Hematopoietic multipotent progenitor cell treated with erythropoietin and hydrocortisone succinate and interleukin-3 and kit ligand, for 6 days (in vitro differentiated cells): ENCODE results near the gene DERA.
A peak's percentile ranks its signal among the peaks of the same experiment; 100 is the strongest.
"Not testable (repeated sequence)": the region's sequence is repeated elsewhere in the genome, so short reads cannot be mapped to it uniquely, and the experiment has no call there.

Experiments used
- DNase-seq: peaks from one replicate; pipeline ENCODE4 v3.0.0-alpha.2; 2015

DERA gene

DNA sequence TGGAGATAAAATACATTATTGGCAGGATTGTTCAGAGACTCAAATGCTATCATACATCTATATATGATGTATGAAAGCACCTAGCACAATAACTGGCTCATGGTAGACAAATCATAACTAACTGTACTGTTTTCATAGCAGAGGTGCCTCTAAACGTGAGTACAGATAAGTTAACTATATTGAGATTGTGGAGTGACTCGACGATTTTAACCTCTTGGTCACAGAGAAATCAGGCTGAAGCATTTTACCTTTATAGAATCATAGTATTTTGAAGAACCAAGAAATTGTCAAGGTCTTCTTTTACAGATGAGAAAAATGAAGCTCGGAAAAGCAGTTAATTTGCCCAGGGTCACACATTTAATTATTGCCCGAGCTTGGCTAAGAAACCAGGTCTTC lies 666 bp upstream of the DERA start:
- DNase-seq, result peak; percentile 42

DNA sequence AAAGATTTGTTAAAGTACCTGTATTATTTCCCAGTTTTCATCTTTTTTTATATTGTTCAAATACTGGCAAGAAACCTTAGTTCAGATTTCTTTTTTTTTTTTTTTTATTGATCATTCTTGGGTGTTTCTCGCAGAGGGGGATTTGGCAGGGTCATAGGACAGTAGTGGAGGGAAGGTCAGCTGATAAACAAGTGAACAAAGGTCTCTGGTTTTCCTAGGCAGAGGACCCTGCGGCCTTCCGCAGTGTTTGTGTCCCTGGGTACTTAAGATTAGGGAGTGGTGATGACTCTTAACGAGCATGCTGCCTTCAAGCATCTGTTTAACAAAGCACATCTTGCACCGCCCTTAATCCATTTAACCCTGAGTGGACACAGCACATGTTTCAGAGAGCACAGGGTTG lies 799 bp downstream of the DERA start:
- not testable (repeated sequence) for DNase-seq

DNA sequence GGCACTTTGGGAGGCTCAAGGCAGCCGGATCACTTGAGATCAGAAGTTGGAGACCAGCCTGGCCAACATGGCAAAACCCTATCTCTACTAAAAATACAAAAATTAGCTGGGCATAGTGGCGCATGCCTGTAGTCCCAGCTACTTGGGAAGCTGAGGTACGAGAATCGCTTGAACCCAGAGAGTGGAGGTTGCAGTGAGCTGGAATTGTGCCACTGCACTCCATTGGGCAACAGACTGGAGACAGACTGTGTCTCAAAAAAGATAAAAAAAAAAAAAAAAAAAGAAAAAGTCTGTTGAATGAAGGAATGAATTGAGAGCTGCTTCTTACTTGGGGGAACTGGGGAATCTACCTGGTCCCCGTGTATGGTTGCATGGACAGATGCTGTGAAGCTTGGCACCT lies 3.0 kb downstream of the DERA start:
- DNase-seq, result not testable (repeated sequence)

DNA sequence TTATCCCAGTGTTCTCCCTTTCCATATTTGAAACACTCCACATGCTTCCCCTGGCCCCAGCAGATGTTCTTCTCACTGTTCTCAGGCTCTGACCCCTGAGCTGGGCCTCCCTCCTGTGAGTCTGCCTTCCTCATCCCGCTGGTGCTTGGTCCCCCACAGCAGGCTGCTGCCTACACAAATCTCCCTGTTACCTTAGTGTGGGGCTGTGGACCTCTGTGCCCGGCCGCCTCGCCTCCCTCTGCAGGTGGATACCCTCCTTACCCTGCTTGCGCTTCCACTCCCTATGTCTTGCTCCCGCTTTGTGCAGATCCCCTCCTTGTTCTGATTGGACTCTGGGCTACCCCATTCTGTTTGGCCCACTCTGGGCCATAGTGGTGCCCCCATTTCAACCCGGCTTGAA lies 6.9 kb downstream of the DERA start:
- no peak for DNase-seq

DNA sequence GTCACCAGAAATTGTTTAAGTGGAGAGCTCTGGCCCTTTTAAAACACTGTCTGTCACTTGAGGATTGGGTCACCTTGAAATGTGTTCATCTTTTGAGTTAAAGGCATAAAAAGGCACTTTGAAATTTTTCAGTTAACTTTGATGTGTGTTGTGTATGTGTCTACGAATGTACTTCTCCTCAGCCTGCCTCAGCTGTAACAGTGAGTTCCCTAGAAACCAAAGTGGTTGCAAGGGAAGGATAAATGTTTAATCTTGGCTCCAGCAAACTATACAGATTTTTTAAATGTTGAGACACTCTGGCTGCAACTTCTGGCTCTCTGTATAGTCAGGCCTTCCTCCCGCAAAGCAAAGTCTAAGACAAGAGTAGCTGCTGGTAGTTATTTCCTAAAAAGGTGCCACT lies 8.3 kb downstream of the DERA start:
- DNase-seq, result no peak

DNA sequence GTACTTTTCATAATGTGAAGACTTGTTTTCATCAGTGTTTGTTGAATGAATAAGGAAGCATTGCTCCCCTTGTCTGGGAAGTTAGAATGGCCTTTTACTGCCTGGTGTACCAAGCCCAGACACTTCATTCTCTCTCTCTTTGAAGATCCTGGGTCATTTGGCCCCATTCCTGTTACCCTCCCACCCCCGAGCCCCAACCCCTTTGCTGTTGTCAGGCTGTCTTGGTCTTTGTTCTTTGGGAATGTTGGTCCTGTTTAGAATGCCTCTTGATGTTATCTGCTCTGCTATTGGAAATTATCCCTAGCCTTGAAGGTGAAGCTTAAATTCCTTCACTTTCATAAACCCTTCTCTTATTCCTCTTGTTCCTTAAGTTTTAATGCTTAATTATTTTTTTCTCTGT lies 13.8 kb downstream of the DERA start:
- DNase-seq, result no peak

DNA sequence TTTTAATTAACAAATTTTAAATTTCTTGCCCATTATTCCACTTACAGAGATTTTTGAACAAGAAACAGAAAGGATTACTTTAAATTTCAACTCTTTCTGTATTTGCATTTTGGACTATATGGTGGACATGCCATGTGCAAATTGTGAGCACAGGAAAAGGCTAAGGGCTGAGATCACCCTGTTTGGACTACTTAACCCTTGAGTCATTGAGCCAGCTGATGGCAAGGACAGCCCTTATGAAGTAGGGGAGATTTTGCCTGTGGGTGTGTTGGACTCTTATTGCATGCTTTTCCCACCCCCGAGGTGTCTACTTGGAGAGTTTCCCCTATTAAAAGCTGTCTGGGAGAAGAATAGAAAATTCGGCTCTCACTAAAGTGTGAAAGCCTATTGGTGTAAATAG lies 17.2 kb downstream of the DERA start:
- no peak for DNase-seq

DNA sequence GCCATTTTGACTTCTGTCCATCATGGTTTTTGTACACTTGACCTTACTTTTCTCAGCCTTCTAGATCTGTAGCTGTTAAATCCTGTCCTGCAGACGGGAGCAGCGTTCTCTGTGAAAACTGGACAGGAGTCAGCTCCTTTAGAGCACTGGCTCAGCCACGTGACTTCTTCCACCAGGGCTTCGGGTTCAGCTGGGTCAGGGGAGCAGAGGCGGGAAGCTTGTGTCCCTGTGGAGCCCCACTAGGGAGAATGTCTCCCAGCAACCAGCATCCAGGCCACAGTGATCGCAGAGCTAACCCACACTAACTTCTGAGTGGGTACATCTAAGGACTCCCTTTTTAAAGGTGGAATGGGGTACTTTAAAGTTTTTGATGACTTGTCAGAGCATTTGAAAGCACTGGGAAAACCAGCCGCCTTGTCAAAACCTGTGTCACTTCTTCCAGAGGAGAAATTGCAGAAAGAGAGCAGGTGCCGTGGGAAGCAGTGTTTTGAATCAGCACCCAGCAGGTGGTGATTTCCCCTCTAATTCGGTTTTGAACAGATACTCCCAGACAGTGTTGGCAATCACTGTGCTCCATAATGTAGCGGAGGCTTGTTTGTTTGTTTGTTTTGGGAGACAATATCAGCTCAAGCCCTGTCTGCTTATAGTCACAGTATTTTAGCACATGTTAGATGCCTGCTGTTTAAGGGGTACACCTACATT lies 17.9 kb downstream of the DERA start:
- no peak for DNase-seq

DNA sequence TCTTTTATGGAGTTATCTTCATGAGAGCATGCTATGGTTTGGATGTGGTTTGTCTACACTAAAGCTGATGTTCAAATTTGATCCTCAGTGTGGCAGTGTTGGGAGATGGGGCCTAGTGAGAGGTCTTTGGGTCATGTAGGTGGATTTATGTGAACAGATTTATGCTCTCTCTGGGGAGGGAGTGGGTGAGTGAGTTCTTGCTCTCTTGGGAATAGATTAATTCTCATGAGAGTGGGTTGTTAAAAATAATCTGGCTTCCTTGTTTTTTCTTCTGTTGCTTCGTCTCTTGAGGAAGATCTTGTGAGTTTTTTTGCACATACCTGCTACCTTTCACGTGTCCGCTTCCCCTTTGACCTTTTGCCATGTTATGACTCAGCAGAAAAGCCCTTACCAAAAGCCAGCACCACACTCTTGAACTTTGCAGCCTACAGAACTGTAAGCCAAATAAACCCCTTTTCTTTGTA lies 20.5 kb downstream of the DERA start:
- DNase-seq, result peak; percentile 28

DNA sequence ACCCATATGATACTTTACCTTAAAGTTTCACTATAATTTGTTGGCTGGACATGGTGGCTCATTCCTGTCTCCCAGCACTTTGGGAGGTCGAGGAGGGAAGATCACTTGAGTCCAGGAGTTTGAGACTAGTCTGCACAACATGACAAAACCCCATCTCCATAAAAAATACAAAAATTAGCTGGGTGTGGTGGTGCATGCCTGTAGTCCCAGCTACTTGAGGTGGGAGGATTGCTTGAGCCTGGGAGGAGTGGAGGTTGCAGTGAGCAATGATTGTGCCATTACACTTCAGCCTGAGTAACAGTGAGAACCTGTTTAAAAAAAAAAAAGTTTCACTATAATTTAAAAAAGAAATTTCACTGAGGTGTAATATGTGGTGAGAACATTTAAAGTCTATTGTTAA lies 21.2 kb downstream of the DERA start:
- DNase-seq, result no peak

DNA sequence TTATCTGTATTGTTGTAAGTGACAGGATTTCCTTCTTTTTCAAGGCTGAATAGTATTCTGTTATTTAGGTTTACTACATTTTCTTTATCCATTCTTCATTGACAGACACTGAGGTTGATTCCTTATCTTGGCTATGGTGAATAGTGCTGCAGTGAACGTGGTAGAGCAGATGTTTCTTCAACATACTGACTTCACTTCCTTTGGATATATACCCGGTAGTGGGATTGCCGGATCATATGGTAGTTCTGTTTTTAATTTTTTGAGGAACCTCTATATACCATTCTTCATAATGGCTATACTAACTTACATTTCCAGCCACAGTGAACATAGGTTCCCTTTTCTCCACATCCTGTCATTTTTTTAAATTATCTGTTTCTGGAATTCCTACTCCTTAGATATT lies 21.8 kb downstream of the DERA start:
- no peak for DNase-seq

DNA sequence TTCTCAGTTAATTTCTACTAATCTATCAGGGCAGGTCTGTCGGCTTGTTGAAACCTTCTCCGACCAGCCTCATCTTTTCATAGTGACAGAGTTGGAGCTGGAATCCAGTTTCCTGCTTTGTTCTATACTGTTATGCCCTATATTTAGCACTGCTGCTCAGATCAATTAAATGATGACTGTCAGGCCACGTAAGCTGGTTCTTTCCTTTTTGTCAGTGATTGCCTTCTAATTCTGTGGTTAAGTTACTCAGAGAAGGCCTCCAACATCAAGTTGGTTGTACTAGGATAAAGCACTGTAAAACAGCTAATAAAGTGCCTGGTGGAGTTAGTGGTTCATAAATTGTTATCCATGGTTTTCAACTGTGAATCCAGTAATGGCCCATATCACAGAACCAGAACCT lies 22.6 kb downstream of the DERA start:
- no peak for DNase-seq

DNA sequence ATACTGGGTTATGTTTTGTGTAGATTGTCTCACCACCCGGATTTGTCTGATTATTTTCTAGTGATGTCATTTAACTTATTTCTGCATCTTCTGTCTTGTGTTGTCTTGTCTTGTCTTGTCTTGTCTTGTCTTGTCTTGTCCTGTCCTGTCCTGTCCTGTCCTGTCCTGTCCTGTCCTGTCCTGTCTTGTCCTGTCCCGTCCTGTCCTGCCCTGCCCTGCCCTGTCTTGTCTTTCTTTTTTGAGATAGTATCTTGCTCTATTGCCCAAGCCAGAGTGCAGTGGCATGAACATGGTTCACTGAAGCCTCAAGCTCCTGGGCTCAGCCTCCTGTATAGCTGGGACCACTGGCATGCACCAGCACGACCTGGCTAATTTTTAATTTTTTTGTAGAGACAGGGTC lies 25.6 kb downstream of the DERA start:
- no peak for DNase-seq

DNA sequence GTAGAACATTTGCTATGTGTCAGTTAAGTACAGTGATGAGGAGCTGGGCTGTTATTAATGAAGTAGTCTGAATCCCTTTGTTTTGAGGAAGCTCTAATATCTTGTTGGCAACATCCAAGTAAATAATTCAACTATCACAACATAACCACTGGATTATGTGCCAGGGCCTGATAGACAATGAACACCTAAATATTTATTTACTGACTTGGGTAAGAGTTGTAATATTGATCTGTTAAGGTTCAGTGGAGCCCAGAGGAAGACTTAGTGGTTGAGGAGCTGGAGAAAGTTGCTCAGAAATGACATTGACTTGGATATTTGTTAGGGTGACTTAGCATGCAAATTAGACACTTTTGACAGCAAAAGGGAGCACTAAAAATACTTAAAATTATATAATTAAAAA lies 26.8 kb downstream of the DERA start:
- no peak for DNase-seq

DNA sequence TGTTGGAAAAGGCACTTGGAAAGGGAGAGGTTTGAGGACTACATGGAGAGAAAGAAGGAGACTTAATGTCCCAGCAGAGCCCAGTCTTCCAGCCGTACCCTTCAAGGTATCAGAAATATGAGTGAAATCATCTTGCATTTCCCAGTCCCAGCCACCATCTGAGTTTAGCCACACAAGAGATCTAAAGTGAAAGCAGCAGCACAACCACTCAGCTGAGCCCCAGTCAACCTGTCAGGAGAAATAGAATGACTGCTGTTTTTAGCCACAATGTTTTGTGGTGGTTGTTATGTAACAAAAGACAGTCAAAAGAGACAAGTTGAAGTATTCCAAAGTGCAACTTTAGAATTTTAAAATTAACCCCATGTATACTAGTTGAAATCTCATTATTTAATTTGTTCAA lies 28.0 kb downstream of the DERA start:
- DNase-seq, result no peak

DNA sequence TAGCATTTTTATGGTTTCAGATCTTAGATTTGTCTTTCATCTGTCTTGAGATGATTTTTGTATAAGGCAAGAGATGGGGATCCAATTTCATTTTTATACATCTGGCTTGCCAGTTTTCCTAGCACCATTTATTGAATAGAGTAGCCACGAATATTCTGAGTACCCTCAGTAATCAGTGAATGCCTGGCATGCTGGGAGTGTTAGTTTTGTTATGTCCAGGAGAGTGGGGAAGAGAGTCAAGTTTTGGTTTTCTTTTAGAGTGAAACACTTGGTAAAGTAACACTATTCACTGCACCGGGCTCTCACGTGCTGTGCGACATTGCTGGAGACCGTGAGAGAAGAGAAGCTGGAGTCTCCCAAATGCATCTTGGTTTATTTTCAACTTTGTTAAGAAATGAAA lies 31.3 kb downstream of the DERA start:
- no peak for DNase-seq

DNA sequence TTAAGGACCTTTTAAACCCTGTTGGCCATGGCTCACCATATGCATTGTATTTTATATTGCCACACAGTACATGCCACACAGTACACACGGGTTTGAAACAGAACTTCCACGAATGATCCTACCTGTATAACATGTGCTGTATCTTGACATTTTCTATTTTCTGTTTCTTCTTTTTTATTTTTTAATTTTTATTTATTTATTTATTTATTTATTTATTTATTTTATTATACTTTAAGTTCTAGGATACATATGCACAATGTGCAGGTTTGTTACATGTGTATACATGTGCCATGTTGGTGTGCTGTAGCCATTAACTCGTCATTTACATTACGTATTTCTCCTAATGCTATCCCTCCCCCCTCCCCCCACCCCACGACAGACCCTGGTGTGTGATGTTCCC lies 32.4 kb downstream of the DERA start:
- DNase-seq, result not testable (repeated sequence)

DNA sequence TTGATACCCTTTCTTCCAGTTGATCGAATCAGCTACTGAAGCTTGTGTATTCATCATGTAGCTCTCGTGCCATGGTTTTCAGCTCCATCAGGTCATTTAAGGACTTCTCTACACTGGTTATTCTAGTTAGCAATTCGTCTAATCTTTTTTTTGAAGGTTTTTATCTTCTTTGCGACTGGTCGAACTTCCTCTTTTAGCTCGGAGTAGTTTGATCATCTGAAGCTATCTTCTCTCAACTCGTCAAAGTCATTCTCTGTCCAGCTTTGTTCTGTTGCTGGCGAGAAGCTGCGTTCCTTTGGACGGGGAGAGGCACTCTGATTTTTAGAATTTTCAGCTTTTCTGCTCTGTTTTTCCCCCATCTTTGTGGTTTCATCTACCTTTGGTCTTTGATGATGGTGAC lies 37.3 kb downstream of the DERA start:
- peak; percentile 23 for DNase-seq

DNA sequence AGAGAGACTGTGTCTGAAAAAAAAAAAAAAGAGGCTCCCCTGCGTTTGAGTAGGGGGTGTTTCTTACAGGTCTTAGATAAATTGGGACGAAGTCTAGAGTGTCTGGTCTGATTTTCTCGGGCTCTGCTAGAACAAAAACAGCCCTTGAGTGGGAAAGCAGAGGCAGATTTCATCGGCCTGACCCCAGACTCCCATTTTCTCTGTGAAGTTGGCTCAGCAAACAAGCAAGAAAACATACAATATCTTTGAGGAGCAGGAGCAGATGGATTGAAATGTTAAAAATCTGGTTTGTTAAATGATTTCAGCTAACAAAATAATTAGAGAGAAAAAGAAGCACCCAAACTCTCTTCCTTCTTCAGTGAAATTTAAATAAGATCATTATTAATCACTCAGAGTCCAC lies 44.1 kb downstream of the DERA start:
- no peak for DNase-seq

DNA sequence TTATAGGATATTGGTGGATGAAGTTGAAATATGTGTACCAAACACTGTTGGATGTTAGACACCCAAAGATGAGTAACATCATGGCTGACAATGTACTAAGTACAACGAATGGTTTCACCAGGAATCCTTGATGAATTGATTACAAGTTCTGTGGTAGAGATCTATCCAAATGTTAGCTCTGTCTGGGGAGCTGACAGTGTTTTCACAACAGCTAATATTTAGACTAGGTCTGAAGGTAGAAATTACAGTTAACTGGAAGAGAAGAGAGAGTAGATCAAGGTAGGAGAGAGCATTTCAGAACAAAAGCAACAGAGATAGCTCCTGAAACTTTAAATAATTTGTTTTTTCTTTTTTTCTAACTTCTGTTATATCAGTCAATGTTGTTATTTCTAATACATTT lies 44.9 kb downstream of the DERA start:
- no peak for DNase-seq

DNA sequence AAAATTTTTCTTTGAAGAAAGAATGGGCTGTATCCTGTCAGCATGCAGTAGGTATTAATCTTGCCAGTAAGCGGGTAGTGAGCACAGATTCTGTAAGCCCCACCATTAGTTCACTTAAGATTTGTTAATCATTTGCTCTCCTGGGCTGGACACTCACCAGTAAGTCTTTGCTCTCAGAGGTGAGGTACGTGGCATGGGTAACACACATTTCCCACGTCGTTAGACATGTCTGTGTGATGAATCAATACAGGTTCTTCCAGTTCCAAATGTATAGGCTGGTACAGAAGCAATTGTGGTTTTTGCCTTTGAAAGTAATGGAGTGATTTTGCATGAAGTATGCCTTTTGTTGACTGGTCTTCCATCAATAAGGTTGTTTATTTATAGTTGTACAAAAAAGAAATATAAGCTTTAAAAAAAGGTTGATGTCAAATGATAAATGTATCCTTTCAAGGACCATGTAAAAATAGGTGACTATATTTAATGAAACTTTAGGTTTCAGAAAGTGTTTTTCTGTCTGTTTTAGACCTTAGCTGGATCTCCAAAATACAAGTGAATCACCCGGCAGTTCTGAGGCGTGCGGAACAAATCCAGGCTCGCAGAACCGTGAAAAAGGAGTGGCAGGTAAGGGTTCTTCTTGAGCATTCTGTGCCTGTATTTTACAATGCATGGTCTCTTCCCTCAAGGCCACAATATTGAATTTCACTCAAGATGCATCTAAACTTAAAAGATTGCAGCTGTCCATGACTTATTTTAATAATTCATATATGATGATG lies 45.5 kb downstream of the DERA start:
- no peak for DNase-seq

DNA sequence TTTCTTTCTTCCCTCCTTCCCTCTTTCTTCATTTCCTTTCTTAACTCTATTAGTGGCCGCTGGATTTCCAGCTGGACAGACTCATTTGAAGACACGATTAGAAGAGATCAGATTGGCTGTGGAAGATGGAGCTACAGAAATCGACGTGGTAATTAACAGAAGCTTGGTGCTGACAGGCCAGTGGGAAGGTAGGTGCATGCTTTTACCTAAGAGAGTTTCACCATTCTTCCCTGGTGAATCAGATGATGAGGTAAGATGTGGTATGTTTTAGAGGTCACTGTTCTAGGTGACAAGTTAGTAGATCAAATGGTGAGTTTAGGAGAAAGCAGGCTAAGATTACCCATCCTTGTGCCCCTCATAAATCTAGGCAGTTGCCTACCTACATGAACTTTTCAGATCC lies 51.6 kb downstream of the DERA start:
- DNase-seq, result no peak

DNA sequence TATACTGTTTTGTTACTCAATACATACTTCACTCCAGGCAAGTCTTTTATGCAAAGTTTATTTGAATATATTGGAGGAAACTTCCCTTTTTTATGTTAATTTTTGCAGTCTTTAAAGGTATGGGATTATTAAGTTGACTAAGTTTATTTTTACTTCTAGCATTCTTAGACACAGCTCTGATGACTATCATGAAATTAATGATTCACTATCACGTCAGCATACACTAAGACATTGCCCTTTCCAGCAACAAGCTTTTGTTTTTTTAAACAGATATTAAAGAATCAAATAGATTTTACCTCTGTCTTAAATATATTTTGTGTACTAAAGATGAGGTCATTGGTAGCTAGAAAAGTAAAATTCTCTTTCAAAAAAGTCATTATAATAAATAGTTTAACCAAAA lies 52.1 kb downstream of the DERA start:
- no peak for DNase-seq

DNA sequence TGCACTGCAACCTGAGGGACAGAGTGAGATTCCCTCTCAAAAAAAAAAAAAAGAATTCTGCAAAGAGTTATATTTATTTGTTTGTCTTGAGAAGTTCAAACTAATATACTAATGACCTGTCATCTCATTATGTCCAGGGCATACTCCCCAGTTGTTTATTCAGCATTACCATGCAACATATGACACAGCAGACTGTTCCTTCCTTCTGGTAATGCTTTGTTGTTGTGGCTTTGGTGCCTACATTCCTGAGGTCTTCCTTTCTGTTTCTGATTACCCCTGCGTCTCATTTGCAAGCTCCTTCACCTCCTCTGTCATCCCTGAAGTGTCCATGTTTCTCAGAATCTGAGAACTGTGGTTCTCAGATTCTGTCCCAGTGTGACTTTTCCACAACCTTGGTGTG lies 55.3 kb downstream of the DERA start:
- DNase-seq, result no peak

DNA sequence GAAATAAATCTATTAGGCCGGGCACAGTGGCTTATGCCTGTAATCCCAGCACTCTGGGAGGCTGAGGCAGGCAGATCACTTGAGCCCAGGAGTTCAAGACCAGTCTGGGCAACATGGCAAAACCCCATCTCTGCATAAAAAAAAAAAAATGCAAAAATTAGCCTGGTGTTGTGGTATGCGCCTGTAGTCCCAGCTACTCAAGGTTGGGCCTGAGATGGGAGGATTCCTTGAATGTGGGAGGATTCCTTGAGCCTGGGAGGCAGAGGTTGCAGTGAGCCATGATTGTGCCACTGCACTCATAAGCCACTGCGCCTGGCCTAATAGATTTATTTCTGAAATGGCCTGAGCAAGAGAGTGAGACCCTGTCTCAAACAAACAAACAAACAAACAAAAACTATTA lies 55.9 kb downstream of the DERA start:
- not testable (repeated sequence) for DNase-seq
